SK-N-SH (cell line): Measurements from ENCODE around the gene ICAM5. TPM values are rescaled to one million over a fixed set of nuclear protein-coding genes. Genes with fewer than 3 reads are reported as not detected.

Source experiments
- CTCF ChIA-PET: fragments of 300-600, 350-600 bp; formaldehyde crosslinking; extraction: SDS; loops from one replicate; lab custom pipeline; 2021; lab: Yijun Ruan, JAX
- POLR2A ChIA-PET: fragments of 350-600 bp; sonication (Branson Sonifier 250); formaldehyde crosslinking; extraction: SDS; loops from one replicate; lab custom pipeline; 2020; ENCODE audit warnings: antibody characterized with exemption, inconsistent platforms; lab: Yijun Ruan, JAX
- DNase-seq: peaks from one replicate; pipeline ENCODE4 v3.0.0; 2012
- H2AFZ ChIP-seq: fragments of 200-600 bp; sonication (generic); 2 replicates; pipeline ENCODE4 v1.8.1; 2016; ENCODE audit warnings: antibody characterized with exemption, mild to moderate bottlenecking, low read depth
- H3F3A ChIP-seq: fragments of 200-600 bp; sonication (generic); replicated peaks from 2 replicates; pipeline ENCODE3; 2016; ENCODE audit warnings: antibody characterized with exemption, mild to moderate bottlenecking; ENCODE audit not compliant: insufficient read depth
- H3K27ac ChIP-seq, 2 experiments: fragments of 200-500 bp in 1 of 2; fragments of 200-600 bp in 1 of 2; sonication (Bioruptor generic) in 1 of 2; sonication (generic), shearing (Covaris generic) in 1 of 2; 2 replicates each; pipeline versions ENCODE4 v1.5.1 to v1.6.1; 2014 to 2016; ENCODE audit warnings: low read depth in 2 of 2, inconsistent platforms in 1 of 2, low read length in 1 of 2, mild to moderate bottlenecking in 1 of 2, mixed read lengths in 1 of 2
- H3K27me3 ChIP-seq: fragments of 200-600 bp; sonication (generic), shearing (Covaris generic); 2 replicates; pipeline ENCODE4 v1.6.1; 2016; ENCODE audit warnings: mixed run types; ENCODE audit not compliant: insufficient read depth
- H3K36me3 ChIP-seq, 2 experiments: fragments of 200-500 bp in 1 of 2; fragments of 200-600 bp in 1 of 2; sonication (Bioruptor generic) in 1 of 2; sonication (generic) in 1 of 2; replicated peaks in 1 of 2; 2 replicates each; pipeline versions ENCODE3 to v1.5.1; 2014 to 2016; ENCODE audit warnings: low read length in 1 of 2, mild to moderate bottlenecking in 1 of 2; ENCODE audit not compliant: insufficient read depth in 2 of 2, control insufficient read depth in 1 of 2
- H3K4me1 ChIP-seq, 2 experiments: fragments of 200-500 bp in 1 of 2; fragments of 200-600 bp in 1 of 2; sonication (Bioruptor generic) in 1 of 2; sonication (generic), shearing (Covaris generic) in 1 of 2; 2 replicates each; pipeline versions ENCODE4 v1.5.1 to v1.6.1; 2014 to 2016; ENCODE audit warnings: low read depth in 1 of 2, low read length in 1 of 2, mixed run types in 1 of 2; ENCODE audit not compliant: insufficient read depth in 2 of 2, control insufficient read depth in 1 of 2
- H3K4me2 ChIP-seq: fragments of 200-600 bp; sonication (generic), shearing (Covaris generic); 2 replicates; pipeline ENCODE4 v1.6.1; 2017; ENCODE audit warnings: mixed run types
- H3K4me3 ChIP-seq, 2 experiments: fragments of 200-500 bp in 1 of 2; fragments of 200-600 bp in 1 of 2; sonication (Bioruptor generic) in 1 of 2; sonication (generic), shearing (Covaris generic) in 1 of 2; 2 replicates each; pipeline versions ENCODE4 v1.5.1 to v1.8.1; 2014 to 2016; ENCODE audit warnings: low read depth in 2 of 2, inconsistent platforms in 1 of 2, low read length in 1 of 2, mild to moderate bottlenecking in 1 of 2, mixed read lengths in 1 of 2, moderate library complexity in 1 of 2
- H3K79me2 ChIP-seq: fragments of 200-600 bp; sonication (generic); 2 replicates; pipeline ENCODE4 v1.8.1; 2017; ENCODE audit warnings: mild to moderate bottlenecking; ENCODE audit not compliant: insufficient read depth
- H3K9ac ChIP-seq: fragments of 200-600 bp; sonication (generic); 2 replicates; pipeline ENCODE4 v1.6.1; 2017; ENCODE audit warnings: mixed run types
- H3K9me2 ChIP-seq: fragments of 200-600 bp; sonication (generic); 2 replicates; pipeline ENCODE4 v1.6.1; 2017; ENCODE audit warnings: mixed run types
- H3K9me3 ChIP-seq: fragments of 200-600 bp; sonication (generic); 2 replicates; pipeline ENCODE4 v1.6.1; 2017; ENCODE audit warnings: mixed run types, mild to moderate bottlenecking, moderate library complexity
- H4K20me1 ChIP-seq: fragments of 200-600 bp; sonication (generic); 2 replicates; pipeline ENCODE4 v1.6.1; 2017; ENCODE audit warnings: mild to moderate bottlenecking, mixed run types; ENCODE audit not compliant: insufficient read depth
- CHD2 ChIP-seq: fragments of 150-350 bp; IDR thresholded peaks from 2 replicates; pipeline ENCODE4 v1.6.1; 2018; ENCODE audit warnings: low read length; ENCODE audit not compliant: partially characterized antibody
- FOXM1 ChIP-seq: IDR thresholded peaks from 2 replicates; pipeline ENCODE4 v1.4.0; 2012; ENCODE audit warnings: low read depth, mild to moderate bottlenecking
- JUND ChIP-seq: IDR thresholded peaks from 2 replicates; pipeline ENCODE4 v1.4.0; 2012
- MEF2A ChIP-seq: IDR thresholded peaks from 2 replicates; pipeline ENCODE4 v1.4.0; 2012; ENCODE audit warnings: low read depth, borderline replicate concordance
- POLR2AphosphoS5 ChIP-seq: IDR thresholded peaks from 2 replicates; pipeline ENCODE4 v1.6.1; 2012; ENCODE audit warnings: low read depth, low read length
- RAD21 ChIP-seq: IDR thresholded peaks from 2 replicates; pipeline ENCODE4 v1.6.1; 2012; ENCODE audit warnings: mild to moderate bottlenecking, low read length
- RFX5 ChIP-seq: IDR thresholded peaks from 2 replicates; pipeline ENCODE4 v1.6.1; 2012; ENCODE audit warnings: mild to moderate bottlenecking, improper control_type of control experiment, low read length
- SMC3 ChIP-seq: IDR thresholded peaks from 2 replicates; pipeline ENCODE4 v1.6.1; 2012; ENCODE audit warnings: low read depth, low read length, improper control_type of control experiment
- WGBS: methylation state at CpG from one replicate; pipeline ENCODE4 v1.1.6; 2017; ENCODE audit warnings: low lambda C conversion rate; 5-methylcytosine and 5-hydroxymethylcytosine counted together
- polyA plus RNA-seq, 3 experiments: library from polyadenylated mRNA; depleted of rRNA; stranded (reverse); fragments of >200 nt; gene quantifications; 2 replicates each; pipeline ENCODE4 v1.2.3, GENCODE V29; 2012
- TF ChIP-seq, protein P1 (sequence below): fragments of 200-600 bp; sonication (generic); IDR thresholded peaks from 2 replicates; pipeline ENCODE4 v1.6.1; 2017; ENCODE audit warnings: antibody characterized with exemption, mild to moderate bottlenecking, moderate library complexity
- TF ChIP-seq, protein P2 (sequence below): IDR thresholded peaks from 2 replicates; pipeline ENCODE4; 2012

Gene ICAM5
- polyA plus RNA-seq, 1 of the 3 experiments (the other 2 are of a cell fraction): 5.2 TPM

DNA sequence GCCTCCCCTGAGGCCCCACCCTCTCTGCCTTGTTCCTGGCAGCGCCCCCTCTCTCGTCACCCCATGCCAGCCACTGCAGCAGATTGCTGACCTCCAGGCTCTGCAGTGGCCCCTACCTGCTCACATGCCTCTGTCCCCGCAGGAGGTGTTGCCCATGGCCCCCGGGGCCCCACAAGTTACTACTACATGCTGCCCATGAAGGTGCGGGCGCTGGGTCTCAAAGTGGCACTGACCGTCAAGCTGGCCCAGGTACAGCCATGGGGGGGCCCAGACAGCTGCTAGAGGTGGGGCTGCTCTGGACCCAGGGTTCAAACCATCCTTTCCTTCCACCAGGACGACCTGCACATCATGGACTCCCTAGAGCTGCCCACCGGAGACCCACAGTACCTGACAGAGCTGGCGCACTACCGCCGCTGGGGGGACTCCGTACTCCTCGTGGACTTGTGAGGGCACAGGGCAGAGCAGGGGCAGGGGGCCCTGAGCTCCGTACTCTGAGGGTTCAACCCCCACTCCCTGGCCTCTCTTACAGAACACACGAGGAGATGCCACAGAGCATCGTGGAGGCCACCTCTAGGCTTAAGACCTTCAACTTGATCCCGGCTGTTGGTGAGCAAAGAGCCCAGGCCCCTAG, 31.6 kb upstream of the ICAM5 start (continued):
- TF ChIP-seq RFX5: no peak

DNA sequence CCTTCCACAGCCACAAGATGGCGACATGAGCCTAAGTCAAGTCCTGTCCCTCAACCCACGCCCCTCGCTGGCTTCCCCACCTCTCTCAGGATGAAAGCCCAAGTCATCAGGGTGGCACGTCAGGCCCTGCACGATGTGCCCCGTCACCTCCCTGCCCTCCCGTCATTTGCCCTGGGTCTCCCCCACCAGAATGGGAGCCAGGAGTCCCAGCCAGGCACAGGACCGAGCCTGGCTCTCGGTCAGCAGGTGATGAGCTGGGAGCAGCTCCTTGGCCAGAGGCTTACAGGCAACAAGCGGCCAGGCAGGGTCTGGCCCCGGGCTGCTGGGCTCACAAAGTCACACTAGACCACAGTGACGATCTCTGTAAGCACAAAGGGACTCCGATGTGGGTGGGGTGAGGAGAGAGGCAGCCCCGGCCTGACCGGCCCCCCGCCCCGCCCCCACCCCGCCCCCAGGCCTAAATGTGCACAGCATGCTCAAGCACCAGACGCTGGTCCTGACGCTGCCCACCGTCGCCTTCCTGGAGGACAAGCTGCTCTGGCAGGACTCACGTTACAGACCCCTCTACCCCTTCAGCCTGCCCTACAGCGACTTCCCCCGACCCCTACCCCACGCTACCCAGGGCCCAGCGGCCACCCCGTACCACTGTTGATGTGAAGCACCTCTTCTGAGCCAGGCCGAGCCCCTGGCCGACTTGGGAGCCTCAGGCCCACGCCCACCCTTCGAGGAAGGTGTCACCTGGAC, 30.4 kb upstream of the ICAM5 start:
- Histone ChIP-seq H3K27ac (no peak overlapping the region), H3F3A (peaks cover 10% of the 10 kb centered on the region), H4K20me1 (no peaks in the 10 kb centered on the region), H3K9ac (no peak overlapping the region), H3K36me3 (peaks cover 6 to 23% of the 10 kb centered on the region in 2 experiments), H2AFZ (no peak overlapping the region), H3K4me3 (no peak overlapping the region; a peak in 1 of 4 replicates), H3K9me3 (no peaks in the 10 kb centered on the region), H3K79me2 (no peaks in the 10 kb centered on the region), H3K9me2 (no peaks in the 10 kb centered on the region), H3K4me2 (no peak overlapping the region), H3K4me1 (no peaks in the 10 kb centered on the region; a peak in 1 of 4 replicates), H3K27me3 (no peaks in the 10 kb centered on the region)
- WGBS: 68% methylated on average over 15 of the region's 32 CpGs
- peak; percentile 73 for TF ChIP-seq RAD21
- TF ChIP-seq, protein P1, sequence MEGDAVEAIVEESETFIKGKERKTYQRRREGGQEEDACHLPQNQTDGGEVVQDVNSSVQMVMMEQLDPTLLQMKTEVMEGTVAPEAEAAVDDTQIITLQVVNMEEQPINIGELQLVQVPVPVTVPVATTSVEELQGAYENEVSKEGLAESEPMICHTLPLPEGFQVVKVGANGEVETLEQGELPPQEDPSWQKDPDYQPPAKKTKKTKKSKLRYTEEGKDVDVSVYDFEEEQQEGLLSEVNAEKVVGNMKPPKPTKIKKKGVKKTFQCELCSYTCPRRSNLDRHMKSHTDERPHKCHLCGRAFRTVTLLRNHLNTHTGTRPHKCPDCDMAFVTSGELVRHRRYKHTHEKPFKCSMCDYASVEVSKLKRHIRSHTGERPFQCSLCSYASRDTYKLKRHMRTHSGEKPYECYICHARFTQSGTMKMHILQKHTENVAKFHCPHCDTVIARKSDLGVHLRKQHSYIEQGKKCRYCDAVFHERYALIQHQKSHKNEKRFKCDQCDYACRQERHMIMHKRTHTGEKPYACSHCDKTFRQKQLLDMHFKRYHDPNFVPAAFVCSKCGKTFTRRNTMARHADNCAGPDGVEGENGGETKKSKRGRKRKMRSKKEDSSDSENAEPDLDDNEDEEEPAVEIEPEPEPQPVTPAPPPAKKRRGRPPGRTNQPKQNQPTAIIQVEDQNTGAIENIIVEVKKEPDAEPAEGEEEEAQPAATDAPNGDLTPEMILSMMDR: peak; percentile 73
- no peak for TF ChIP-seq CHD2
- 0 out of 2 replicates have a peak, but pooled peaks have one; percentile 9 for TF ChIP-seq POLR2AphosphoS5
- peak; percentile 52 for TF ChIP-seq SMC3
- CTCF ChIA-PET: interaction anchor here (0.6 to 17.2 kb wide), 57 partner anchors 9 to 334 kb away, joined by 3 to 596 read pairs (median 4); partner anchors contain the start of genes CDC37, DNMT1, FDX2 and ICAM1
- POLR2A ChIA-PET: interaction anchor here (0.6 to 1.5 kb wide), 6 partner anchors 10 to 132 kb away, joined by 3 to 4 read pairs (median 3); partner anchors contain the start of genes DNMT1 and TYK2
- peak; percentile 88 for DNase-seq

GRCh38 chr19:10260141-10260584, 29.6 kb upstream of the ICAM5 start:
- WGBS: 76% methylated on average over 8 of the region's 8 CpGs
- POLR2A ChIA-PET: no interaction called here
- DNase-seq: no peak
- no peak overlapping the region for H3K4me2 ChIP-seq
- H3F3A ChIP-seq: peaks cover 10% of the 10 kb centered on the region
- H4K20me1 ChIP-seq: no peaks in the 10 kb centered on the region
- no peak overlapping the region for H3K9ac ChIP-seq
- no peak overlapping the region for H3K27ac ChIP-seq
- no peaks in the 10 kb centered on the region for H3K9me3 ChIP-seq
- TF ChIP-seq MEF2A (no peak), POLR2AphosphoS5 (no peak), RFX5 (no peak), JUND (no peak), FOXM1 (no peak)
- TF ChIP-seq, protein P2, sequence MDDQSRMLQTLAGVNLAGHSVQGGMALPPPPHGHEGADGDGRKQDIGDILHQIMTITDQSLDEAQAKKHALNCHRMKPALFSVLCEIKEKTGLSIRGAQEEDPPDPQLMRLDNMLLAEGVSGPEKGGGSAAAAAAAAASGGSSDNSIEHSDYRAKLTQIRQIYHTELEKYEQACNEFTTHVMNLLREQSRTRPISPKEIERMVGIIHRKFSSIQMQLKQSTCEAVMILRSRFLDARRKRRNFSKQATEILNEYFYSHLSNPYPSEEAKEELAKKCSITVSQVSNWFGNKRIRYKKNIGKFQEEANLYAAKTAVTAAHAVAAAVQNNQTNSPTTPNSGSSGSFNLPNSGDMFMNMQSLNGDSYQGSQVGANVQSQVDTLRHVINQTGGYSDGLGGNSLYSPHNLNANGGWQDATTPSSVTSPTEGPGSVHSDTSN: no peak
- no peaks in the 10 kb centered on the region for H3K27me3 ChIP-seq
- no peaks in the 10 kb centered on the region for H3K9me2 ChIP-seq
- no peak overlapping the region for H3K4me3 ChIP-seq
- CTCF ChIA-PET: interaction anchor here (0.6 to 17.2 kb wide), 18 partner anchors 9 to 328 kb away, joined by 3 to 596 read pairs (median 8); partner anchors contain the start of genes ICAM1, ICAM4, ICAM5 and TYK2
- no peaks in the 10 kb centered on the region; a peak in 1 of 4 replicates for H3K4me1 ChIP-seq
- no peak overlapping the region for H2AFZ ChIP-seq
- H3K36me3 ChIP-seq: peaks cover 6 to 21% of the 10 kb centered on the region in 2 experiments
- no peaks in the 10 kb centered on the region for H3K79me2 ChIP-seq
